Measurements from ENCODE around the gene STK40.

Gene STK40

DNA sequence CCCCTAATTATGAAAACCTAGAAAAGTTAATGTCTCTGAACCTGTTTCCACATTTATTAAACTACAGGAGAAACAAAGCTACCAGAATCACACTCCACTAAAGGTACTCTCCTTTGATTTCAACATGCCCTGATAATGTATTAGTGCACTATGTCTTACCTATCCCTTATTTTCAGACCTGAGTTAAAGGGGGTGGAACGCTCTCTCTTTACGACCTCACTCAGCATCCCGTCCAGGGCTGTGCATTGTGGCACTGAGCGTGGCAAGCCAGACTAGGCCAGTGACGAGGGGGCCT is 11.3 kb upstream of the STK40 start:
- ChIA-PET CTCF (interaction anchor here (0.7 to 3.5 kb wide), 9 partner anchors 15 to 287 kb away, joined by 3 to 19 read pairs (median 5); no protein-coding TSS in a partner anchor), POLR2A (interaction anchor here (0.8 to 2.0 kb wide), 4 partner anchors 8 to 75 kb away, joined by 3 to 29 read pairs (median 6); no protein-coding TSS in a partner anchor)
- TF ChIP-seq, protein P1, sequence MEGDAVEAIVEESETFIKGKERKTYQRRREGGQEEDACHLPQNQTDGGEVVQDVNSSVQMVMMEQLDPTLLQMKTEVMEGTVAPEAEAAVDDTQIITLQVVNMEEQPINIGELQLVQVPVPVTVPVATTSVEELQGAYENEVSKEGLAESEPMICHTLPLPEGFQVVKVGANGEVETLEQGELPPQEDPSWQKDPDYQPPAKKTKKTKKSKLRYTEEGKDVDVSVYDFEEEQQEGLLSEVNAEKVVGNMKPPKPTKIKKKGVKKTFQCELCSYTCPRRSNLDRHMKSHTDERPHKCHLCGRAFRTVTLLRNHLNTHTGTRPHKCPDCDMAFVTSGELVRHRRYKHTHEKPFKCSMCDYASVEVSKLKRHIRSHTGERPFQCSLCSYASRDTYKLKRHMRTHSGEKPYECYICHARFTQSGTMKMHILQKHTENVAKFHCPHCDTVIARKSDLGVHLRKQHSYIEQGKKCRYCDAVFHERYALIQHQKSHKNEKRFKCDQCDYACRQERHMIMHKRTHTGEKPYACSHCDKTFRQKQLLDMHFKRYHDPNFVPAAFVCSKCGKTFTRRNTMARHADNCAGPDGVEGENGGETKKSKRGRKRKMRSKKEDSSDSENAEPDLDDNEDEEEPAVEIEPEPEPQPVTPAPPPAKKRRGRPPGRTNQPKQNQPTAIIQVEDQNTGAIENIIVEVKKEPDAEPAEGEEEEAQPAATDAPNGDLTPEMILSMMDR (IDR thresholded peaks at IDR 0.05; ENCODE audit: insufficient read depth, low read length, missing control alignments): no peak
- H3K4me3 ChIP-seq (ENCODE audit: low read depth, low read length): peak overlapping the region; percentile 85
- DNase-seq (ENCODE audit: low read depth, low spot score): no peak

- ChIA-PET CTCF (interaction anchor here (0.8 to 3.5 kb wide), 5 partner anchors 28 to 287 kb away, joined by 3 to 19 read pairs (median 6); no protein-coding TSS in a partner anchor), POLR2A (interaction anchor here (0.6 to 2.0 kb wide), 2 partner anchors 9 to 27 kb away, joined by 3 to 29 read pairs; no protein-coding TSS in a partner anchor)
- DNase-seq (ENCODE audit: low read depth, low spot score): no peak
- H3K4me3 ChIP-seq (ENCODE audit: low read depth, low read length): peak overlapping the region; percentile 85
- TF ChIP-seq, protein P1 (IDR thresholded peaks at IDR 0.05; ENCODE audit: insufficient read depth, low read length, missing control alignments): no peak
Observed at GRCh38 chr1:36396359-36396758, 10.6 kb upstream of the STK40 start.

DNA sequence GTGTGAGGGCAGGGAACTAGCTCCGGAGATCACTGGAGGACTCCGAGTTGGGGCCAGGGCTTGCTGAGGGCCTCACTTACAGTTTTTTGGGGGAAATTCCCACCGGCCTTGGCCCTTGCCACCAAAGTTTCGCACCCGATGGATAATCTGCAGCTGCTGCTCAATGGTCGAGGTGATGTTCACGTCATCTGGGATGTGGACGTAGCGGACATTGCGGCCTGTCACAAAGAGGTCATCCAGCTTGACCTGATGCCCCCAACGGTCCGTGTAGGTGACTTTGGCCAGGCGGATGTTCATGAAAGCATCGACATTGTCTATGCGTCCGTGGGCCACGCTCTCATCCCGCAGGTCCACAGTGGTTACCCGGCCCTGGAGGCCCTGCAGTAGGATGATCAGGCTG is 8.0 kb upstream of the STK40 start:
- POLR2A ChIA-PET: no interaction called here
- TF ChIP-seq, protein P1 (IDR thresholded peaks at IDR 0.05; ENCODE audit: insufficient read depth, low read length, missing control alignments): no peak
- H3K4me3 ChIP-seq (ENCODE audit: low read depth, low read length): no peak overlapping the region

DNA sequence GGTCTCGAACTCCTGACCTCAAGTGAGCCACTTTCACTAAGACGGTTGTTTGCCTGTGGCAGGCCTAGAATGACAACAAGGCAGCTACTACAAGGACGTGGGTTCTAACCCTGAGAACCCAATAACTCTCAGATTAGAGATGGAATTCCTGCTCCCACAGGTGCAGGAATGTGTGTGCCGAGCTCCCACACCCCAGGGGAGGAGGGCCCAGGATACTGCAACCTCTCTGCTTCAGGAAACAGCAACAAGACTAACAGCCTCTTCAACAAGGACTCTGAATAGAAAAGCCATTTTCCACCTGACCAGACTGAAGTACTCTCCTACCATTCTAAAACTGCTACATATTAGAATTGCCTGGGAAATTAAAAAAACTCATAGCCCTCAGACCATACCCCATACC is 7.1 kb upstream of the STK40 start:
- TF ChIP-seq, protein P1 (IDR thresholded peaks at IDR 0.05; ENCODE audit: insufficient read depth, low read length, missing control alignments): no peak
- H3K4me3 ChIP-seq (ENCODE audit: low read depth, low read length): no peak overlapping the region
- DNase-seq (ENCODE audit: low read depth, low spot score): no peak
- ChIA-PET CTCF (interaction anchor here (0.7 to 1.8 kb wide), 3 partner anchors 25 to 51 kb away, joined by 3 to 4 read pairs (median 3); no protein-coding TSS in a partner anchor), POLR2A (no interaction called here)

More for the DNA sequence above, 8.0 kb upstream of the STK40 start:
- CTCF ChIA-PET: interaction anchor here (2.2 kb wide), 1 partner anchor 25 kb away, joined by 9 read pairs; no protein-coding TSS in a partner anchor
- DNase-seq (ENCODE audit: low read depth, low spot score): no peak

GRCh38 chr1:36391271-36391670 is 5.5 kb upstream of the STK40 start:
- TF ChIP-seq, protein P1 (IDR thresholded peaks at IDR 0.05; ENCODE audit: insufficient read depth, low read length, missing control alignments): no peak
- POLR2A ChIA-PET: no interaction called here
- no peak for DNase-seq (ENCODE audit: low read depth, low spot score)
- CTCF ChIA-PET: interaction anchor here (1.8 to 2.9 kb wide), 2 partner anchors 23 to 29 kb away, joined by 4 to 11 read pairs; no protein-coding TSS in a partner anchor
- no peak overlapping the region for H3K4me3 ChIP-seq (ENCODE audit: low read depth, low read length)

GRCh38 chr1:36390411-36390810 is 4.7 kb upstream of the STK40 start:
- H3K4me3 ChIP-seq (ENCODE audit: low read depth, low read length): no peak overlapping the region
- ChIA-PET POLR2A (no interaction called here), CTCF (interaction anchor here (1.1 to 2.9 kb wide), 2 partner anchors 29 to 47 kb away, joined by 4 to 11 read pairs; no protein-coding TSS in a partner anchor)
- no peak for DNase-seq (ENCODE audit: low read depth, low spot score)
- TF ChIP-seq, protein P1 (IDR thresholded peaks at IDR 0.05; ENCODE audit: insufficient read depth, low read length, missing control alignments): no peak

Data from AG04449 (cell line).